H1 (cell line): ENCODE results near the gene POLR2F. TPM values are rescaled to one million over a fixed set of nuclear protein-coding genes. Genes with fewer than 3 reads are reported as not detected.

Experiments used
- POLR2AphosphoS5 ChIP-seq: IDR thresholded peaks from 2 replicates; pipeline ENCODE4 v1.6.1; 2011; ENCODE audit warnings: low read depth, low read length
- polyA plus RNA-seq, 7 experiments: library from polyadenylated mRNA; depleted of rRNA in 3 of 7; stranded (reverse) in 5 of 7; unstranded in 2 of 7; fragments of >200 nt in 5 of 7; fragments of 200-250 nt in 2 of 7; gene quantifications; 1 replicate in 5 of 7; 2 replicates in 1 of 7; 4 replicates in 1 of 7; pipeline versions ENCODE4 v1.2.1 to v1.2.3, GENCODE V29; 2011 to 2013; ENCODE audit warnings: missing spikeins in 2 of 7, mixed read lengths in 2 of 7
- total RNA-seq: library from RNA; stranded (reverse); fragmentation: NEBNext Ultra II Directional; extraction: Animal tissue kit (Norgen Biotek cat#: 25700); gene quantifications from 2 replicates; pipeline ENCODE4 v1.2.1, GENCODE V29; 2021
- TF ChIP-seq, protein P1 (sequence below): fragments of 300-600 bp; sonication (generic); IDR thresholded peaks from 2 replicates; pipeline ENCODE4 v1.7.1; 2012; ENCODE audit warnings: low read length, moderate library complexity, mild to moderate bottlenecking, inconsistent platforms; ENCODE audit not compliant: insufficient replicate concordance
- TF ChIP-seq, protein P2 (sequence below), 3 experiments: IDR thresholded peaks; 1 replicate in 2 of 3; 2 replicates in 1 of 3; pipeline versions ENCODE4 v1.5.1 to v1.6.1; 2011; ENCODE audit warnings: low read length in 3 of 3, mild to moderate bottlenecking in 3 of 3, inconsistent platforms in 2 of 3, low read depth in 1 of 3, moderate library complexity in 1 of 3; ENCODE audit not compliant: insufficient read depth in 1 of 3; ENCODE audit errors: control extremely low read depth in 1 of 3

POLR2F gene
- total and polyA plus RNA-seq, 2 of the 8 experiments (the other 6 are each of a cell fraction or from before 2014, with no cell fraction given) = 150 to 176 TPM

DNA sequence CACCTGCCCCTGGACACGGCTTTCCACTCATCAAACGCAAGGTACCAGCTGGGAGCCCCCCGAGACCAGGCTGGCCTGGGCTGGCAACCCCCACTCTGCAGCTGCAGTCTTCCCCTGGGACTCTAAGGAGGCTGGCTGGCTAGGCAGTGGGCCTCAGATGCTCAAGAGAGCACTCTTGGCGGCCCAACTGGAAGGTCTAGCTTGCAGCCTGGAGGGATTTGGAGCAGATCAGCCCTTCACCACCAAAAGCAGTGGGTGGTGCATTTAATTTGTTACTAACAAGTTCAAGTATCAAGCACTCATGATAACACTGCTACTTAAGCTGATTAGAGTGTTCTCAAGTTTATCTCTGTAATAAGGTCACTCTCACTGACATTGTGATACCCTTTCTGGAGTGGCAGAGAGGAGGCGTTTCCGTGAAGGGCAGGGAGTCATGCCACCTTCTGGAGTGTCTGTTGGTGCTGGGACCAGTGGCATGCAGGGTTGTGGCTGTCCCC, 21.6 kb upstream of the POLR2F start (continued):
- TF ChIP-seq, protein P1, sequence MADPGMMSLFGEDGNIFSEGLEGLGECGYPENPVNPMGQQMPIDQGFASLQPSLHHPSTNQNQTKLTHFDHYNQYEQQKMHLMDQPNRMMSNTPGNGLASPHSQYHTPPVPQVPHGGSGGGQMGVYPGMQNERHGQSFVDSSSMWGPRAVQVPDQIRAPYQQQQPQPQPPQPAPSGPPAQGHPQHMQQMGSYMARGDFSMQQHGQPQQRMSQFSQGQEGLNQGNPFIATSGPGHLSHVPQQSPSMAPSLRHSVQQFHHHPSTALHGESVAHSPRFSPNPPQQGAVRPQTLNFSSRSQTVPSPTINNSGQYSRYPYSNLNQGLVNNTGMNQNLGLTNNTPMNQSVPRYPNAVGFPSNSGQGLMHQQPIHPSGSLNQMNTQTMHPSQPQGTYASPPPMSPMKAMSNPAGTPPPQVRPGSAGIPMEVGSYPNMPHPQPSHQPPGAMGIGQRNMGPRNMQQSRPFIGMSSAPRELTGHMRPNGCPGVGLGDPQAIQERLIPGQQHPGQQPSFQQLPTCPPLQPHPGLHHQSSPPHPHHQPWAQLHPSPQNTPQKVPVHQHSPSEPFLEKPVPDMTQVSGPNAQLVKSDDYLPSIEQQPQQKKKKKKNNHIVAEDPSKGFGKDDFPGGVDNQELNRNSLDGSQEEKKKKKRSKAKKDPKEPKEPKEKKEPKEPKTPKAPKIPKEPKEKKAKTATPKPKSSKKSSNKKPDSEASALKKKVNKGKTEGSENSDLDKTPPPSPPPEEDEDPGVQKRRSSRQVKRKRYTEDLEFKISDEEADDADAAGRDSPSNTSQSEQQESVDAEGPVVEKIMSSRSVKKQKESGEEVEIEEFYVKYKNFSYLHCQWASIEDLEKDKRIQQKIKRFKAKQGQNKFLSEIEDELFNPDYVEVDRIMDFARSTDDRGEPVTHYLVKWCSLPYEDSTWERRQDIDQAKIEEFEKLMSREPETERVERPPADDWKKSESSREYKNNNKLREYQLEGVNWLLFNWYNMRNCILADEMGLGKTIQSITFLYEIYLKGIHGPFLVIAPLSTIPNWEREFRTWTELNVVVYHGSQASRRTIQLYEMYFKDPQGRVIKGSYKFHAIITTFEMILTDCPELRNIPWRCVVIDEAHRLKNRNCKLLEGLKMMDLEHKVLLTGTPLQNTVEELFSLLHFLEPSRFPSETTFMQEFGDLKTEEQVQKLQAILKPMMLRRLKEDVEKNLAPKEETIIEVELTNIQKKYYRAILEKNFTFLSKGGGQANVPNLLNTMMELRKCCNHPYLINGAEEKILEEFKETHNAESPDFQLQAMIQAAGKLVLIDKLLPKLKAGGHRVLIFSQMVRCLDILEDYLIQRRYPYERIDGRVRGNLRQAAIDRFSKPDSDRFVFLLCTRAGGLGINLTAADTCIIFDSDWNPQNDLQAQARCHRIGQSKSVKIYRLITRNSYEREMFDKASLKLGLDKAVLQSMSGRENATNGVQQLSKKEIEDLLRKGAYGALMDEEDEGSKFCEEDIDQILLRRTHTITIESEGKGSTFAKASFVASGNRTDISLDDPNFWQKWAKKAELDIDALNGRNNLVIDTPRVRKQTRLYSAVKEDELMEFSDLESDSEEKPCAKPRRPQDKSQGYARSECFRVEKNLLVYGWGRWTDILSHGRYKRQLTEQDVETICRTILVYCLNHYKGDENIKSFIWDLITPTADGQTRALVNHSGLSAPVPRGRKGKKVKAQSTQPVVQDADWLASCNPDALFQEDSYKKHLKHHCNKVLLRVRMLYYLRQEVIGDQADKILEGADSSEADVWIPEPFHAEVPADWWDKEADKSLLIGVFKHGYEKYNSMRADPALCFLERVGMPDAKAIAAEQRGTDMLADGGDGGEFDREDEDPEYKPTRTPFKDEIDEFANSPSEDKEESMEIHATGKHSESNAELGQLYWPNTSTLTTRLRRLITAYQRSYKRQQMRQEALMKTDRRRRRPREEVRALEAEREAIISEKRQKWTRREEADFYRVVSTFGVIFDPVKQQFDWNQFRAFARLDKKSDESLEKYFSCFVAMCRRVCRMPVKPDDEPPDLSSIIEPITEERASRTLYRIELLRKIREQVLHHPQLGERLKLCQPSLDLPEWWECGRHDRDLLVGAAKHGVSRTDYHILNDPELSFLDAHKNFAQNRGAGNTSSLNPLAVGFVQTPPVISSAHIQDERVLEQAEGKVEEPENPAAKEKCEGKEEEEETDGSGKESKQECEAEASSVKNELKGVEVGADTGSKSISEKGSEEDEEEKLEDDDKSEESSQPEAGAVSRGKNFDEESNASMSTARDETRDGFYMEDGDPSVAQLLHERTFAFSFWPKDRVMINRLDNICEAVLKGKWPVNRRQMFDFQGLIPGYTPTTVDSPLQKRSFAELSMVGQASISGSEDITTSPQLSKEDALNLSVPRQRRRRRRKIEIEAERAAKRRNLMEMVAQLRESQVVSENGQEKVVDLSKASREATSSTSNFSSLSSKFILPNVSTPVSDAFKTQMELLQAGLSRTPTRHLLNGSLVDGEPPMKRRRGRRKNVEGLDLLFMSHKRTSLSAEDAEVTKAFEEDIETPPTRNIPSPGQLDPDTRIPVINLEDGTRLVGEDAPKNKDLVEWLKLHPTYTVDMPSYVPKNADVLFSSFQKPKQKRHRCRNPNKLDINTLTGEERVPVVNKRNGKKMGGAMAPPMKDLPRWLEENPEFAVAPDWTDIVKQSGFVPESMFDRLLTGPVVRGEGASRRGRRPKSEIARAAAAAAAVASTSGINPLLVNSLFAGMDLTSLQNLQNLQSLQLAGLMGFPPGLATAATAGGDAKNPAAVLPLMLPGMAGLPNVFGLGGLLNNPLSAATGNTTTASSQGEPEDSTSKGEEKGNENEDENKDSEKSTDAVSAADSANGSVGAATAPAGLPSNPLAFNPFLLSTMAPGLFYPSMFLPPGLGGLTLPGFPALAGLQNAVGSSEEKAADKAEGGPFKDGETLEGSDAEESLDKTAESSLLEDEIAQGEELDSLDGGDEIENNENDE = no peak
- no peak for TF ChIP-seq POLR2AphosphoS5
- TF ChIP-seq, protein P2, sequence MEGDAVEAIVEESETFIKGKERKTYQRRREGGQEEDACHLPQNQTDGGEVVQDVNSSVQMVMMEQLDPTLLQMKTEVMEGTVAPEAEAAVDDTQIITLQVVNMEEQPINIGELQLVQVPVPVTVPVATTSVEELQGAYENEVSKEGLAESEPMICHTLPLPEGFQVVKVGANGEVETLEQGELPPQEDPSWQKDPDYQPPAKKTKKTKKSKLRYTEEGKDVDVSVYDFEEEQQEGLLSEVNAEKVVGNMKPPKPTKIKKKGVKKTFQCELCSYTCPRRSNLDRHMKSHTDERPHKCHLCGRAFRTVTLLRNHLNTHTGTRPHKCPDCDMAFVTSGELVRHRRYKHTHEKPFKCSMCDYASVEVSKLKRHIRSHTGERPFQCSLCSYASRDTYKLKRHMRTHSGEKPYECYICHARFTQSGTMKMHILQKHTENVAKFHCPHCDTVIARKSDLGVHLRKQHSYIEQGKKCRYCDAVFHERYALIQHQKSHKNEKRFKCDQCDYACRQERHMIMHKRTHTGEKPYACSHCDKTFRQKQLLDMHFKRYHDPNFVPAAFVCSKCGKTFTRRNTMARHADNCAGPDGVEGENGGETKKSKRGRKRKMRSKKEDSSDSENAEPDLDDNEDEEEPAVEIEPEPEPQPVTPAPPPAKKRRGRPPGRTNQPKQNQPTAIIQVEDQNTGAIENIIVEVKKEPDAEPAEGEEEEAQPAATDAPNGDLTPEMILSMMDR (IDR thresholded peaks at IDR 0.05; ENCODE audit: control extremely low read depth in 1 of 3, insufficient read depth in 1 of 3, low read depth in 1 of 3, low read length in 3 of 3) = no peak
- TF ChIP-seq, all 59 proteins: peak for 0
